Neuron (in vitro differentiated cells): ENCODE results near the gene NHEJ1.

Source experiments
- H2AFZ ChIP-seq: one replicate; pipeline ENCODE4 v1.6.1; 2013; ENCODE audit warnings: low read depth, mild to moderate bottlenecking, inconsistent platforms, low read length, moderate library complexity
- H3K27me3 ChIP-seq: one replicate; pipeline ENCODE4 v1.6.1; 2013; ENCODE audit warnings: low read length; ENCODE audit not compliant: insufficient read depth
- H3K36me3 ChIP-seq: one replicate; pipeline ENCODE4 v1.6.1; 2013; ENCODE audit warnings: low read length; ENCODE audit not compliant: insufficient read depth
- H3K4me1 ChIP-seq: one replicate; pipeline ENCODE4 v1.6.1; 2013; ENCODE audit warnings: low read length; ENCODE audit not compliant: insufficient read depth
- H3K4me3 ChIP-seq: 2 replicates; pipeline ENCODE4 v1.5.1; 2013; ENCODE audit warnings: mild to moderate bottlenecking, low read length, moderate library complexity
- H3K9me3 ChIP-seq: one replicate; pipeline ENCODE4 v1.6.1; 2013; ENCODE audit warnings: low read length

NHEJ1 gene

DNA sequence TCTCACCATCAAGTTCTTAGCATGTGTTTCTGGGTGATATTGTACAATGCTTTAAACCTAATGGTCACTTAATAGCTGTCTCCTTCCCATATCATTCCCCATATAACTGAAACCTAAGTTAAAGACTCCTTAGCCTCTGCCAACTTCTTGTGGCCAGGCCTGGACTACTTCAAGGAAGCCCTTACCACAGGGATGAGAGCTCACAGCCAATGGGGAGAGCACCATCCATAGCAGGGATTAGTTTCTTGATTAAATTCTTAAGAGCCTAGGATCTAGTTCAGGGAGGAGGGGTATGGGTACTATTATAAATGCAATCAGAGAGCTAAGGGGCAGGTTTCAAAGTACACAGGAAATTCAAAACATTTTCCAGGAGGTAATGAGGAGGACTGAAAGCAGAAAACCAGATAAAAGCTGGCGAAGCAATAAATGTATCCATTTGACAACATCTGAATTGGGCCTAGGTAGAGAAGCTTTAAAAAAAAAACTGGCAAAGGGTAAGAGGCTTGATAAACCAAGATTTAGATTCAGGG, 65.1 kb downstream of the NHEJ1 start:
- Histone ChIP-seq H3K4me1 (peaks cover 2% of the 10 kb centered on the region), H3K4me3 (no peak overlapping the region), H2AFZ (no peak overlapping the region), H3K27me3 (no peaks in the 10 kb centered on the region), H3K9me3 (no peaks in the 10 kb centered on the region), H3K36me3 (no peaks in the 10 kb centered on the region)

DNA sequence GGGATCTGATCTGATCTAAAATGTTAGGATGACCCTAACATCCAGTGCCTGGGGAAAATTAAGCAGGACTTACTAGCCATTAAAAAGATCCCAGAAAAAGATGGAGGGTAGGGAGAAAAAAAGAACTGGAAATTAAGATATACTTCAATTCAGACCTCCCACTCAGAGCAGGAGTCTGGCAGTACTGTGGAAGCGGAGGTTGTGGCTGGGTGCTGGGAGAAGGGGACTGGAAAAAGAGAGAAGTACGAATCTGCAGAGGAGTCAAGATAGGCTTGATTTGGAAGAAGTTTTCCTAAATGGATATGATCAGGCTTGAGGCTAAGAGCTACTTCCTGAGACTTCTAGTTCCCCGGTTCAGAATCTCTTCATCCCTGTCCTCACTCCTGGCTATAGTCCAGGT, 66.4 kb downstream of the NHEJ1 start:
- no peaks in the 10 kb centered on the region for H3K27me3 ChIP-seq
- H3K4me3 ChIP-seq, result no peak overlapping the region
- no peaks in the 10 kb centered on the region for H3K36me3 ChIP-seq
- no peaks in the 10 kb centered on the region for H3K9me3 ChIP-seq
- no peak overlapping the region for H2AFZ ChIP-seq
- peaks cover 2% of the 10 kb centered on the region for H3K4me1 ChIP-seq

DNA sequence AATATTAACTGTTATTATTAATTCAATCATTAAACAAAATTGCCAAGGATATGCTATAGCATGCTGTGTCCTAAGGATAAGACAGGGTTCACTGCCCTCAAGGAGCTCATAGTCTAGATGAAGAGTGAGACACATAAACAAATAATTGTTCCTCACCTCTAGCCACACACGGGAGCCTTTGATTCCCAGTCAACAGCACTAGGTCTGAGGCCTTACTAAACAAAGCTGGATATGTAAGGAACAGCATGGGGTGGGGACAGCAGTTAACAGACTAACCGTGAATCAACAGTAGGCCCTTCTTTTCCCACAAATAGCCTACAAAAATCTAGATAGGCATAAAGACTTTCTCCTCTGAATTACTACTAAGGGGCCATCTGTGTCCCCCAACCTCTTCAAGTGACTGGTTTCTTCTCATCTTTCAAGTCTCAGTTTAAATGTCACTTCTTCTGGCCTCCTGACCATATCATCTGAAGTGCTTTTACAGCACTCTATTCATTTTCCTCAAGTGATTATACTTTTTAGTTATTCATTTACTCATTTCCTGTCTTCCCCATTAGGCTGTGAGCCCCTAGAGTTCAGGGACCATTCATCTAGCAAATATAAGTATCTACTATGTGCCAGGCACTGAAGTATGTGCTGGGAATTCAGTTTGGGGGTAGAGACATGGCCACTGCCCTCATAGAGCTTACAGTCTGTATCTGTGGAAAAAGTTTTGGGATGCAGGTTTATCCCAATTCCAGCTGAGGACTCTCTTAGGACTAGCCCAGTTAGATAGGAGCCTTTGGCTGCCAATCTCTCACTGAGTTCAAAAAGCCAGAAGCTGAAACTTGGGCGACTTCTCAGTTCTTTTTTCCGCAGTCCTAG, 69.9 kb downstream of the NHEJ1 start:
- H3K9me3 ChIP-seq, result no peaks in the 10 kb centered on the region
- H2AFZ ChIP-seq, result no peak overlapping the region
- H3K27me3 ChIP-seq, result no peaks in the 10 kb centered on the region
- H3K4me1 ChIP-seq, result peaks cover 11% of the 10 kb centered on the region
- H3K36me3 ChIP-seq, result no peaks in the 10 kb centered on the region
- no peak overlapping the region for H3K4me3 ChIP-seq

DNA sequence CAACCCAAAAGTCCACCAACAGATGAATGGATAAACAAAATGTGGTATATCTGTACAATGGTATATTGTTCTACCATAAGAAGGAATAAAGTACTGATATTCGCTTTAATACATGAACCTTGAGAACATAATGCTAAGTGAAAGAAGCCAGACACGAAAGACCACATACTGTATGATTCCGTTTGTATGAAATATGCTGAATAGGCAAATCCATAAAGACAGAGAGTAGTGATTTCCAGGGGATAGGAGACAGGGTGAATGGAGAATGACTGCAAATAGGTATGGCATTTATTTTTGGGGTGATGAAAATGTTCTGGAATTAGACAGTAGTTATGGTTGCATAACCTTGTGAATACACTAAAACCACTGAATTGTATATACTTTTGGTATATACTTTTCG, 71.3 kb downstream of the NHEJ1 start:
- Histone ChIP-seq H3K36me3 (no peaks in the 10 kb centered on the region), H3K27me3 (no peaks in the 10 kb centered on the region), H3K9me3 (no peaks in the 10 kb centered on the region), H3K4me3 (no peak overlapping the region), H2AFZ (no peak overlapping the region), H3K4me1 (peaks cover 9% of the 10 kb centered on the region)

DNA sequence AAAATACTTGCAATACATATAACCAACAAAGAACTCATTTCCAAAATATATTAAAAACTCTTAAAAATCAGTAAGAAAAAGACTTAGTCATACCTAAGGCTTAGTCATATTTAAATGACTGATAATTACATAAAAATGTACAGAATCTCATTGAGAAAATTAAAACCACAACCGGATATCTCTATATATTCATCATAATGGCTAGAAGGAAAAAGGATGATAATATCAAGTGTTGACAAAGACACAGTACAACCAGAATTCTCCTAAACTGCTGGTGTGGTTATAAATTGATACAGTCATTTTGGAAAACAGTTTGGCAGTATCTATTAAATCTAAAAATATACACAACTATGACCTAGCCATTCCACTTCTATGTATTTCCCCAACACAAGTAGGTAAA, 72.8 kb downstream of the NHEJ1 start:
- Histone ChIP-seq H3K4me3 (no peak overlapping the region), H3K9me3 (no peaks in the 10 kb centered on the region), H3K27me3 (no peaks in the 10 kb centered on the region), H3K36me3 (no peaks in the 10 kb centered on the region), H3K4me1 (peaks cover 9% of the 10 kb centered on the region), H2AFZ (no peak overlapping the region)

DNA sequence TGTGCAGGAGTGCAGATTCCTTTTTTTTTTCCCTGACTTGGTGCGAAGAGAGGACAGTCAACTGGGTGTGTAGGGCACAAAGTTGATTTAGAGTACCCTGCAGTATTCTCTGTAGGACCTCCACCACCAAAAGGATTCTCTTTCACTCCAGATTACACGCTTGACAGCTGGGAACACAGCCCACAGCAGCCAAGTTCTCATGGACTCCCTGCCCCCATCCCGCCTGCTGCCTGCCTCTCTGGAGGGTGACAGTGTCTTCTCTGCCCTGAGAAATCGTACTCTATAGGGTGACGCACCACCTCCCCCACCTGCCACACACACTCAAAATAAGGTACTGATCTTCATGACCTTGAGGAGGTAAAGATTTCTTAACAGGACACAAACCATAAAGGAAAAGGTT, 73.3 kb downstream of the NHEJ1 start:
- Histone ChIP-seq H3K4me3 (no peak overlapping the region), H3K9me3 (no peaks in the 10 kb centered on the region), H3K36me3 (no peaks in the 10 kb centered on the region), H3K4me1 (peaks cover 9% of the 10 kb centered on the region), H3K27me3 (no peaks in the 10 kb centered on the region), H2AFZ (no peak overlapping the region)

DNA sequence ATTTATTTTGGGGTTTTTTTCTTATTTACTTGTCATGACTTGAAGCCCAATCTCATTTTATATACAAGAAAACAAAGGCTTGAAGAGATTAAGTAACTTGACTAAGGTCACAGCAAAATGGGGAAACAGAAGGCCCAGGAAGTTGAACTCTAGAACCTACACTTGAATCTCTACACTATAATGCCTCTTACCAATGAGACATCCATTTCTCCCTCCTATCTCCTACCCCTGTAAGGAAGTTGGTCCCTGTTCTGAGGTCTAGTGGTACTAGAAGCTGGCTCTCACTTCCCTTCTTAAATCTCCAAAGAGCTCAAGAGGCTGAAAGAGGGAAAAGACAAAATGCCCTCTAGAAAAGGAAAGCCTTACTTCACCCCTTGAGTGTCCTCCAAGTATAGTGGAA, 74.4 kb downstream of the NHEJ1 start:
- Histone ChIP-seq H3K27me3 (no peaks in the 10 kb centered on the region), H2AFZ (no peak overlapping the region), H3K4me3 (no peak overlapping the region), H3K36me3 (no peaks in the 10 kb centered on the region), H3K4me1 (peaks cover 9% of the 10 kb centered on the region), H3K9me3 (no peaks in the 10 kb centered on the region)

DNA sequence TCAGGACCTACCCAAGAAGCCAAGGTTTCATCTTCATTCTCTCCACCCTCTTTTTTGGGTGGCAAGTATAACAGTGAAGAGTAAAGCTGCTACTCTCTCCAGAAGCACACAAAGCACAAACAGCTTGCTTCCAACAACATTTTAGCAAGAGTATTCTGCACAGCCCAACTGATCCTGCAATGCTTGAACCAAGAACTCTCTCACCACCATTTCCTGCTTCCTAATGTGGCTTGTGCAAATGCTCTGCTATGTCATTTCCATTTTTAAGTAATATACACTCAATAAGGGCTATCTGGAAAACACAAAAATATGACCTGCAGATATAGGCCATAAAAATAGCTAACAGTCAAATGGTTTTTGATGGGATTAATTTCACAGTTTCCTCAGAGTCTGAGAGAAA, 75.8 kb downstream of the NHEJ1 start:
- Histone ChIP-seq H3K27me3 (no peaks in the 10 kb centered on the region), H3K36me3 (no peaks in the 10 kb centered on the region), H3K4me3 (no peak overlapping the region), H3K9me3 (no peaks in the 10 kb centered on the region), H3K4me1 (peaks cover 9% of the 10 kb centered on the region), H2AFZ (no peak overlapping the region)

DNA sequence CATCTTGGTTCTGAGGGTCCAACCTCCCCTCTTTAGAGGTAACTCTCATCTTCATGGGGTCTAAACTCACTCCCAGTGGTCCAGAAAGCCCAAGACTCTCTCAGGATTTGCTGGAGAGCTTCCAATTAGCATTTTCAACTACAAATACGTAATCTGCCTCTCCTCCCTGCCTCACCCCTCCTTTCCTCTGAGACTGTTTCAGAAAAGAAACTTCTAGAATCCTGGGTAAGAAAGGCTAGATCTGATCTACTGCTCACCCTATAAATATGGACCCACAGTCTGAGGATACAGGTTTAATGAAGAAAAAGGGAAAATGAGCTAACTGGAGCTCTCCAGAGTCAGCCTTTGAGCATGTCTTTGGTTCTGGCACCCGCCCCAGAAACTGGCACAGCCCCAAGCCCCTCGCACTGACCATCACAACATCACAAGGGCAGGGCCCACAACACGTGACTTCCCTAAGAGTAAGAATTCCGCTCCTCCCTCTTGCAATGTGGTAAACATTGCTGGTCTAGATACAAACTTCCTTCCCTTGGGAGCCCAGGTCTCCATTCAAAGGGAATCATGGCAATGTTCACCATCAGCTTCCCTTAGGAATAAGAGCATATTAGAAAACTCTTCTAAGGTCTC, 78.2 kb downstream of the NHEJ1 start:
- Histone ChIP-seq H2AFZ (no peak overlapping the region), H3K9me3 (no peaks in the 10 kb centered on the region), H3K27me3 (no peaks in the 10 kb centered on the region), H3K4me3 (no peak overlapping the region), H3K36me3 (peaks cover under 1% of the 10 kb centered on the region), H3K4me1 (peaks cover 8% of the 10 kb centered on the region)

DNA sequence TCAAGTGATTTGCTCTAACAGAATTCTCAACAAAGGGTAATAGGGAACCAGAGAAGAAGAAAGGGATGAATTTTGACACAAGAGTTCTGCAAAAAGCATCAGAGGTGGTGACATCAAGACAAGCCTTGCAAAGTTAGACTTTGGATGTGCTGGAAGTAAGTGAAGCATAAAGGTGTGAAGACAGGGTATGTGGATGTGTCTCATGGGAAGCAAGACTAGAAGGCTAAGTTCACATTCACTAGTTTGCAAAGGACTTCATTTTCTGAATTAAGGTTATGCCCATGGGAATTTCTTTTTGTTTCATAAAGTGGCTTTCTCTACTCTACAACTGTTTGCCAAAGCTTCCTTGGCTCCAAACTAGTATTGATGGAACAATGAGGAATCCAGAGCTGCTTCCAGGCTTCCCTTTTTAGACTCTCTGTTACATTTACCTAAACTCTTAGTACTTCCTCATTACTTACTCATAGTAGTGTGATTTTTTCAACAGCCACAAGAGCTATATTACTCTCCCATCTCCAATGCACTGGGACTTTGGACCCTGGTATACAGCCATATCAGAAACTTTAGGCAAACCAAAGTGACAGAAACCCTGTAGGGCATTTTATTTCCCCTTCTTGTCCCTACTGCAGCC, 78.8 kb downstream of the NHEJ1 start:
- H3K9me3 ChIP-seq, result no peaks in the 10 kb centered on the region
- H3K36me3 ChIP-seq, result peaks cover 6% of the 10 kb centered on the region
- no peaks in the 10 kb centered on the region for H3K27me3 ChIP-seq
- H2AFZ ChIP-seq, result no peak overlapping the region
- peaks cover 4% of the 10 kb centered on the region for H3K4me1 ChIP-seq
- H3K4me3 ChIP-seq, result no peak overlapping the region

DNA sequence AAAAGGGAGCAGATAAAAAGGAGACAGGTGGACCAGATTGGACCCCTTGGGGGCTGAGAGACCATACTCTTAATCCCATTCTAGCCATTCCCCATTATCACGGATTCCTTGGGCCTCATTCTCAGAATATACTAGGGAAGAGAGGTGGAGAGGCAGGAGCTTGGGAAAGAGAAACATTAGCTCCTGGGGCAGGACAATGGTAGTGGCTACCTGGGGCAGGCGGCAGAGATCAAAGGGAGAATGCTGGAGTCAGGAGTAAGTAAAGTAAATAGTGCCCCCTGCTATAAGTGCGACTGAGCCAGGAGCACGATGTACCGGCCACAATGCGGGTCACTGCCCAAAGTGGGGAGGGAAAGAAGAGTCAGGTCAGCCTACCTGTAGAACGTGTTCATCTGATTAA, 79.5 kb downstream of the NHEJ1 start:
- no peaks in the 10 kb centered on the region for H3K4me1 ChIP-seq
- H3K36me3 ChIP-seq, result peaks cover 11% of the 10 kb centered on the region
- H3K9me3 ChIP-seq, result no peaks in the 10 kb centered on the region
- H3K27me3 ChIP-seq, result no peaks in the 10 kb centered on the region
- H2AFZ ChIP-seq, result no peak overlapping the region
- no peak overlapping the region for H3K4me3 ChIP-seq

DNA sequence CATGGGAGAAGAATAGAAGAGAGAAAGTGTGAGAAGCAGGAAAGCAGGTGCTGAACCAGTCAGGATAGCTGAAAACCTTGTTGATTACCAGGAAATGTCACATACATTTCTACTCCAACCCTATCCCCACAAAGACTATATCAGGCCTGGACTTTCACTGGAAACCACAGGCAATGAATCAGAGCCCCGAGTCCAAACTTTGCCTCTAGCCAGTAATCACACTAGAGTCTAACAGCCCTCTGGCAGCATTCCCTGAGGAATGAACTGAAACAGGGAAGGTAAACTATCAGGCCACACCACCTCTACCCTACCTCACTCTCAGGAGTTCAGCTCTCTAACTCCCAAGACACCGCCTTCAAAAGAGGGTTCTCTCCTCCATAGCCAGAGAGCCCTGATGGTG, 81.2 kb downstream of the NHEJ1 start:
- Histone ChIP-seq H3K9me3 (no peaks in the 10 kb centered on the region), H3K4me1 (no peaks in the 10 kb centered on the region), H3K27me3 (no peaks in the 10 kb centered on the region), H3K36me3 (peaks cover 16% of the 10 kb centered on the region), H2AFZ (no peak overlapping the region), H3K4me3 (no peak overlapping the region)

DNA sequence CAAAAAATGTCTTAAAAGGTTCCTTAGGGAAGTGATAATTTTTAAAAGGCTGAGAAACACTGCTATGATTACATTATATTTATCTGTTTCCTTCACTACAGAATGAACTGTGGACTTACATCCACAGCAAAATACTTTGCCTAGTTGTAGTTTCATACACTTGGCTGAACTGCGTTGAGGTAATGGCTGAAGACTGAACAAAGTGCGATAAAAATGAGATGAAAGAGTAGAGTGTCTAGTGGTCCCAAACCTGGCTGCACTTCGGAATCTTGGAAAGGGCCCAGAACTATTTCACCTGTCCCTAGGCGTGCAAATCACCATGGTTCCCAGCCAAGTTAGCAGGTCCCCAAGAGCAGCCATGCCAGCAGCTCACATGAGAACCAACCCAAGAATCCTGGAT, 81.7 kb downstream of the NHEJ1 start:
- Histone ChIP-seq H3K27me3 (no peaks in the 10 kb centered on the region), H2AFZ (no peak overlapping the region), H3K9me3 (no peaks in the 10 kb centered on the region), H3K4me3 (no peak overlapping the region), H3K36me3 (peaks cover 16% of the 10 kb centered on the region), H3K4me1 (no peaks in the 10 kb centered on the region)
